Activated naive CD8-positive, alpha-beta T cell treated with anti-CD3 and anti-CD28 coated beads, Interleukin-2, amount 10 ng/mL, durations not matched to agents 7 days and 5 days (primary cell): ENCODE results near the gene VSTM2L. TPM values are rescaled to one million over a fixed set of nuclear protein-coding genes. Genes with fewer than 3 reads are reported as not detected.

ENCODE experiments used
- ATAC-seq: fragments of 150-1000 bp; cut with Tn5 transposase; one replicate; pipeline ENCODE4 v1.10.0; 2021; ENCODE audit warnings: low read depth, moderate library complexity
- POLR2A ChIA-PET: fragments of 350-600 bp; sonication (Branson Sonifier 250); formaldehyde crosslinking; loops from one replicate; lab custom pipeline; 2021; ENCODE audit warnings: antibody characterized with exemption; lab: Charles Lee
- DNase-seq: peaks from one replicate; pipeline ENCODE4 v3.0.0; 2021
- H3K27ac Mint-ChIP-seq: one replicate; pipeline ENCODE4 v1.8.0; 2022; ENCODE audit warnings: mild to moderate bottlenecking, mixed read lengths
- H3K27me3 Mint-ChIP-seq: one replicate; pipeline ENCODE4 v1.8.0; 2022; ENCODE audit warnings: mild to moderate bottlenecking, moderate library complexity, mixed read lengths
- H3K36me3 Mint-ChIP-seq: one replicate; pipeline ENCODE4 v1.8.0; 2021; ENCODE audit warnings: mild to moderate bottlenecking, mixed read lengths
- H3K4me1 Mint-ChIP-seq: one replicate; pipeline ENCODE4 v1.8.0; 2021; ENCODE audit warnings: mixed read lengths
- H3K4me3 Mint-ChIP-seq: one replicate; pipeline ENCODE4 v1.8.0; 2022; ENCODE audit warnings: mild to moderate bottlenecking, moderate library complexity, mixed read lengths
- H3K9me3 Mint-ChIP-seq: one replicate; pipeline ENCODE4 v1.8.0; 2021; ENCODE audit warnings: mixed read lengths
- total RNA-seq, 2 experiments: library from RNA; stranded (reverse); gene quantifications; one replicate each; pipeline ENCODE4 v1.2.3, GENCODE V29; 2021

The VSTM2L gene
- total RNA-seq, 2 experiments from 2014 or later = not detected

DNA sequence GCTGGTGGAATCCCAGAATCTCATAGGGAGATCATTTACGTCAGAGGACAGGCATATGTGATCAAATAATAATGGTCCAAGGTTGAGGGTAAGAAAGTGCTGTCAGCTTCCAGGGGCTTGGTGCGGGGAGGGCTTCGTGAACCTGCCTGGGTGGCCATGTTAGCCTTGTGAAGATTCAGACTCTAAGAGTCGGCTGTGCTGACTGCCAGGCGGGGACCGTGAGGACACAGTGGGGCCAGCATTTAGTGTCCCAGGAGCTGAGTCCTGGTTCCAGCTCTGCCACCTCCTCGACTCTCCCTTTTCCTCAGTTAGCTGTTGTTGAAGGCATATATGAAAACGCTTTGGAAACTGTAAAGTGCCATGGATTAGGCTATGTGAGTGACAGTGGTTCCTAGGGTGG lies 33.5 kb downstream of the VSTM2L start:
- Mint-ChIP-seq H3K4me3 (no peak overlapping the region), H3K27ac (no peak overlapping the region), H3K9me3 (no peaks in the 10 kb centered on the region), H3K4me1 (no peaks in the 10 kb centered on the region), H3K36me3 (no peaks in the 10 kb centered on the region), H3K27me3 (no peaks in the 10 kb centered on the region)
- POLR2A ChIA-PET = no interaction called here
- no peak for DNase-seq
- no peak for ATAC-seq

DNA sequence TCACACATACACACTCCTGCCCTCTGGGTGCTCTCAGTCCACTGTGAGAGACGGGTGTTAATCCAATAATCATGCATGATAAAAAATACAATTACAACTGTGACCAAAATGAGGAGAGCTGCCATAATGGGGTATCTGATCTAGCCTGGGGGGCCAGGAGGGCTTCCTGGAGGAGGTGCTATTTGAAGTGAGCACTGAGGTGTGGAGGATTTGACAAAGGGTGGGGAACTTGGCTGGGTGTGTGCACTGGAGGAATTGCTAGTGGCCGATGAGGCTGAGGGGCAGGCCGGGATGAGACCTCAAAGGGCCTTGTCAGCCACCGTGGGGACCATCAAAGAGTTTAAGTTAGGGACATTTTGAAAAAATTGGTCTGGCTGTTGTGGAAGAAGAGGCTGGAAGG lies 34.8 kb downstream of the VSTM2L start:
- Mint-ChIP-seq H3K27me3 (no peaks in the 10 kb centered on the region), H3K4me3 (no peak overlapping the region), H3K27ac (no peak overlapping the region), H3K9me3 (no peaks in the 10 kb centered on the region), H3K36me3 (no peaks in the 10 kb centered on the region), H3K4me1 (no peaks in the 10 kb centered on the region)
- DNase-seq = no peak
- ATAC-seq = no peak
- POLR2A ChIA-PET = no interaction called here

DNA sequence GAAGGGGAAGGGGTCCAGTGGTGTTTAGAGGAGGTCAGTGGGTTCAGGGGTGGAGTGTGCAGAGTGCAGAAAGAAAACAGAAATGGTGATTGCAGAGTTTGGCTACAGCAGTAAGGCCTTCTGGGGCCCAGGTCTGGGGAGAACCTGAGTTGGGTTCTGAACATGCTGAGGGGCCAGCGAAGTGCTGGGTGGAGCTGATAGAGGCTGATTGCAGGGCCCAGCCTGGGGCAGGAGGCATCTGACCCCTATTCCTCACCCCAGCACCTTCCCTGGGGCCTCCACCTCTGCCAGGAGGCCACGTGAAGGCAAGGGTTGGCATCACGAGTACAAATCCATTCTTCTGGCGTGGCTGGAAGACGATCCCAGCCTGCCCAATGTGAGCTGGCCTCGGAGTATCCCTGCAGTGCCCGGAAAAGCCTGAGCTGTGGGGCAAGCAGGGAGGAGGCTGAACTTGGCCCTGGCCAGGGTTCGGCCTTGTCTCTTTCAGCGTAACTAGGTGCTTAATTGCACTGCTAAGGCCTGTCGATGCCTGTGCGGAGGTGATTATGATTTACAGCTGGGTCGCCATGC lies 35.3 kb downstream of the VSTM2L start:
- no peak for ATAC-seq
- Mint-ChIP-seq H3K9me3 (no peaks in the 10 kb centered on the region), H3K4me3 (no peak overlapping the region), H3K4me1 (no peaks in the 10 kb centered on the region), H3K27ac (no peak overlapping the region), H3K27me3 (no peaks in the 10 kb centered on the region), H3K36me3 (no peaks in the 10 kb centered on the region)
- POLR2A ChIA-PET = no interaction called here
- no peak for DNase-seq

DNA sequence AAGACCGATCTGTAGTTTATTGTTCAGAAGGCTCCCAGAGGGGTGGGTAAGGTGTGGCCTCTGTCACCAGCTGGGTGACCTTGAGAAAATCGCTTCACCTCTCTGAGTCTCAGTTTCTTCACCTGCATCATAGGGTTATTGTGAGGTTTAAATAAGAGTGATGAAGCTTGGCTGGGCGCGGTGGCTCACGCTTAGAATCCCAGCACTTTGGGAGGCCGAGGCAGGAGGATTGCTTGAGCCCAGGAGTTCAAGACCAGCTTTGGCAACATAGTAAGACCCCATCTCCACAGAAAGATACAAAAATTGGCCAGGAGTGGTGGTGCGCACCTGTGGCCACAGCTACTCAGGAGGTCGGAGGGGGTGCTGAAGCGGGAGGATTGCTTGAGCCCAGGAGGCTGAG lies 36.0 kb downstream of the VSTM2L start:
- H3K4me1 Mint-ChIP-seq = no peaks in the 10 kb centered on the region
- H3K27ac Mint-ChIP-seq = no peak overlapping the region
- H3K36me3 Mint-ChIP-seq = no peaks in the 10 kb centered on the region
- ATAC-seq (no peak), DNase-seq (no peak)
- no peaks in the 10 kb centered on the region for H3K27me3 Mint-ChIP-seq
- no peaks in the 10 kb centered on the region for H3K9me3 Mint-ChIP-seq
- POLR2A ChIA-PET = no interaction called here
- no peak overlapping the region for H3K4me3 Mint-ChIP-seq

DNA sequence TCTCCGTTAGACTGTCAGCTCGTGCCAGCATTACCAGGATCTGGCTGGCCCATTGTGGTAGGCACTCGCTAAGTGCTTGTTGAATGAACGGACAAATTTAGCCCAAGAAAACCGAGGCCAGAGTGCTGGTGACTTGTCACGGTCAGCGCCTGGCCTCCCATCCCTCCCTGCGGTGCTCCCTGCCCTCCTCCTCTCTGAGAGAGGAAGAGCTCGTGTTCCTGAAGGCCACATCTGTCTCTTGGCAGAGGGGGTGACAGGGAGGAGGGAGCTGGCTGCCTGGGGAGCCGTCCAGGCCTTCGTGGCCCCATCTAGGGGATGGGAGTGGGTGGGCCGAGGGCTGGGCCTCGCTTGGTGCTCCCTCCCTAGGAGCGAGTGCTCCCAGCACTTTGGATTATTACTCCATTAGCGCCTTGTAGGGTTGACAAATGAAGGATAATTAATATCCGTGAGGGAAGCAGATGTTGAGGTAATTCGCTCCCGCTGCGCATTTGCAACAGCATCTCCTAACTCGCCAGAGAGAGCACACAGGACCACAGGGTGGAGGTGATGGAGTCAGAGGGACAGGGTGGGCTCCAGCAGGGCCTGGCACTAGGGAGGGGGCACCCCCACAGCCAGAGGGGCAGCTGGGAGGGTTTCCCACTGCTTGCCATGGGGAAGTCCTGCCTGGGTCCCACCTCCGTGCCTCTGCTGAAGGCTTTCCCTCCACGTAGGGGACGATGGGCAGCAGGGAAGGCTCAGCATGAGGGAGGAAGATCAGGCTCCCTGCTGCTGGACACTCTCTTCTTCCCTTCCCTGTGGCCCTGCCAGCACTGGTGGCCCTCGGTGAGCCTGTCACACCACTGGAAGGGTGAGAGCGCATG lies 37.0 kb downstream of the VSTM2L start:
- DNase-seq (no peak), ATAC-seq (no peak)
- no peaks in the 10 kb centered on the region for H3K27me3 Mint-ChIP-seq
- POLR2A ChIA-PET = no interaction called here
- H3K27ac Mint-ChIP-seq = no peak overlapping the region
- H3K4me1 Mint-ChIP-seq = no peaks in the 10 kb centered on the region
- H3K36me3 Mint-ChIP-seq = no peaks in the 10 kb centered on the region
- H3K4me3 Mint-ChIP-seq = no peak overlapping the region
- H3K9me3 Mint-ChIP-seq = no peaks in the 10 kb centered on the region

DNA sequence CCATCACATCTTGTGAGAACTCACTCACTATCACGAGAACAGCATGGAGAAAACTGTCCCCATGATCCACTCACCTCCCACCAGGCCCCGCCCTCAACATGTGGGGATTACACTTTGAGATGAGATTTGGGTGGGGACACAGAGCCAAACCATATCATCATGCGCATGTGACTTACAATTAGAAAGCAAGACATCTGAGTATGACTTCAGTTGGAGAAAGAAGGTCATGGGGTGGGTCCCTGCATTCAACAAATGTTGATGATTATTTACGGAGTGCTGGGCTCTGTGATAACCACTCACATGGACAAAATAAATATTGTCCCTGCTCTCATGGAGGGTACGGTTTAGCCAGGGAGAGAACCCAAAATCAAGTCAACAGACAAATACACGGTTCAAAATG lies 37.9 kb downstream of the VSTM2L start:
- Mint-ChIP-seq H3K4me1 (no peaks in the 10 kb centered on the region), H3K27me3 (no peaks in the 10 kb centered on the region), H3K4me3 (no peak overlapping the region), H3K36me3 (no peaks in the 10 kb centered on the region), H3K27ac (no peak overlapping the region), H3K9me3 (no peaks in the 10 kb centered on the region)
- DNase-seq (no peak), ATAC-seq (no peak)
- POLR2A ChIA-PET = no interaction called here

DNA sequence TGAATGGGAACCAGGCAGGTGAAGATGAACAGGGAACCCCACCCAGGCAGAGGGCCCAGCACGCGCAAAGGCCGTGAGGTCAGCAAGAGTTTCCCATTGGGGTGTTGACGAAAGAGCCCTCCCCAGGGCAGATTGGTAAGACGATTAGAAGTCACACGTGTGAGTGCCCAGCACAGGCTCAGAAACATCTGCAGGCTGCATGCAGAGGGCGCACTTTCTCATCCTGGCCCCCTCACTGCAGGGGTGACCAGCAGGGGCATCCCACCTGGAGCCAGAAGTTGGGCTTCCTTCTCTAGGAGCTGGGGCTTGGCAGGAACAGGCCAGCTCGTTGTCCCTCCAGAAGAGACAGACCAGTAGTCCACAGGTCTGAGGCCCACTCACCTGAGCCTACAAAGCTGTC lies 38.4 kb downstream of the VSTM2L start:
- Mint-ChIP-seq H3K4me1 (no peaks in the 10 kb centered on the region), H3K9me3 (no peaks in the 10 kb centered on the region), H3K4me3 (no peak overlapping the region), H3K27ac (no peak overlapping the region), H3K36me3 (no peaks in the 10 kb centered on the region), H3K27me3 (no peaks in the 10 kb centered on the region)
- POLR2A ChIA-PET = no interaction called here
- no peak for DNase-seq
- no peak for ATAC-seq

DNA sequence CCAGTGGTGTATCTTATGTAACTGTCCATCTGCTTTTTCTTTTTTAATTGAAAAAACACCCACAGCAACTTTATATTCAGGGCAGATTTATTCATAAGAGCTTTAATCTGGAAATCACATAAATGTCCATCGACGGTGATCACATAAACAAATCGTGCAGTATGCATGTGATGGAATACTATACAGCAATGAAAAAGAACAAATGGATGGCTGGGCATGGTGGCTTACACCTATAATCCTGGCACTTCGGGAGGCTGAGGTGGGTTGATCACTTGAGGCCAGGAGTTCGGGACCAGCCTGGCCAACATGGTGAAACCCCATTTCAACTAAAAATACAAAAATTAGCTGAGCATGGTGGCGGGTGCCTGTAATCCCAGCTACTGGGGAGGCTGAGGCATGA lies 39.1 kb downstream of the VSTM2L start:
- Mint-ChIP-seq H3K4me3 (no peak overlapping the region), H3K9me3 (no peaks in the 10 kb centered on the region), H3K27me3 (no peaks in the 10 kb centered on the region), H3K4me1 (no peaks in the 10 kb centered on the region), H3K27ac (no peak overlapping the region), H3K36me3 (no peaks in the 10 kb centered on the region)
- no peak for DNase-seq
- no peak for ATAC-seq
- POLR2A ChIA-PET = no interaction called here

DNA sequence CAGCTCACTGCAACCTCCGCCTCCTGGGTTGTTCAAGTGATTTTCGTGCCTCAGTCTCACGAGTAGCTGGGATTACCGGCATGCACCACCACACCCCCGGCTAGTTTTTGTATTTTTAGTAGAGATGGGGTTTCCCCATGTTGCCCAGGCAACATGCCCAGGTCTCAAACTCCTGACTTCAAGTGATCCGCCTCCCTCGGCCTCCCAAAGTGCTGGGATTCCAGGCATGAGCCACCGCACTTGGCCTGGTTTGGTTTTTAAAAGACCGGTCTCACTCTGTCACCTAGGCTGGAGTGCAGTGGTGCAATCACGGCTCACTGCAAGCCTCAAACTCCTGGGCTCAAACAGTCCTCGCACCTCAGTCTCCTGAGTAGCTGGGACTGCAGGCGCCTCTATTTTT lies 40.1 kb downstream of the VSTM2L start:
- no peaks in the 10 kb centered on the region for H3K36me3 Mint-ChIP-seq
- POLR2A ChIA-PET = interaction anchor here (0.6 kb wide), 1 partner anchor 110 kb away, joined by 13 read pairs; no protein-coding TSS in a partner anchor
- H3K4me3 Mint-ChIP-seq = no peak overlapping the region
- no peaks in the 10 kb centered on the region for H3K4me1 Mint-ChIP-seq
- no peaks in the 10 kb centered on the region for H3K27me3 Mint-ChIP-seq
- no peak overlapping the region for H3K27ac Mint-ChIP-seq
- H3K9me3 Mint-ChIP-seq = no peaks in the 10 kb centered on the region
- DNase-seq = no peak
- no peak for ATAC-seq

DNA sequence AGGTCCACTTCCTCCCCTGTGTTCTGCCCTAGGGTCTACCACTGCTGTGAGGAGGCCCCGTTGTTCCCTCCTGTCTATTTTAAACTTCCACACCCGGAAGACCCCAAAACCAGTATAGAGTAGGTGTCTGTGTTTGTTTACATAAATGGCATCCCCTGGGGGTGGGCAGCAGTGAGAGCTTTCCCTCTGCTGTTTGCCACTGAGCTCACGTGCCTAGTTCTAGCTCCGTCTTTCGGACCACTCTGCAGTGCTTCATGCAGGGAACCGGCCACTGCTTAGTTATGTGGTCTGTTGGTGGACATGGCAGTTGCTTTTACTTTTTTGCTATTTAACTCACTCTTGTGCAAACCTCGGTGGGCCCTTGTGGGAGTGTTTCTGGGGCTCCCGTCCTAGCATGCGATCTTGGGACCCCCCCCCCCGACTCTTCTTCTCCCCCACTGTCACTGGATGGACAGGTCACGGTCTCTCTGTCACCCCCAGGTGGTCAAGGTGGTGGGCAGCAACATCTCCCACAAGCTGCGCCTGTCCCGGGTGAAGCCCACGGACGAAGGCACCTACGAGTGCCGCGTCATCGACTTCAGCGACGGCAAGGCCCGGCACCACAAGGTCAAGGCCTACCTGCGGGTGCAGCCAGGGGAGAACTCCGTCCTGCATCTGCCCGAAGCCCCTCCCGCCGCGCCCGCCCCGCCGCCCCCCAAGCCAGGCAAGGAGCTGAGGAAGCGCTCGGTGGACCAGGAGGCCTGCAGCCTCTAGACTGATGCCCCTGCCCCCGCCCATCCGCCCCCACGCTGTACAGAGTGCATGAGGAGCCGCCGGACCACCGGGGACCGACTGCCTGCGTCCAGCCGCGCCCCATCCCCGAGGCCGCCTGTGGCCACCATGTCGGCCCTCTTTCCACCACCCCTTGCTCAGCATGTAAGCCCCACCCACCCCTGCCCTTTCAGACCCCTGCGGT lies 40.9 kb downstream of the VSTM2L start:
- DNase-seq (no peak), ATAC-seq (no peak)
- Mint-ChIP-seq H3K4me3 (no peak overlapping the region), H3K36me3 (no peaks in the 10 kb centered on the region), H3K27ac (no peak overlapping the region), H3K27me3 (no peaks in the 10 kb centered on the region), H3K9me3 (no peaks in the 10 kb centered on the region), H3K4me1 (no peaks in the 10 kb centered on the region)
- POLR2A ChIA-PET = interaction anchor here (0.6 kb wide), 1 partner anchor 109 kb away, joined by 13 read pairs; no protein-coding TSS in a partner anchor

DNA sequence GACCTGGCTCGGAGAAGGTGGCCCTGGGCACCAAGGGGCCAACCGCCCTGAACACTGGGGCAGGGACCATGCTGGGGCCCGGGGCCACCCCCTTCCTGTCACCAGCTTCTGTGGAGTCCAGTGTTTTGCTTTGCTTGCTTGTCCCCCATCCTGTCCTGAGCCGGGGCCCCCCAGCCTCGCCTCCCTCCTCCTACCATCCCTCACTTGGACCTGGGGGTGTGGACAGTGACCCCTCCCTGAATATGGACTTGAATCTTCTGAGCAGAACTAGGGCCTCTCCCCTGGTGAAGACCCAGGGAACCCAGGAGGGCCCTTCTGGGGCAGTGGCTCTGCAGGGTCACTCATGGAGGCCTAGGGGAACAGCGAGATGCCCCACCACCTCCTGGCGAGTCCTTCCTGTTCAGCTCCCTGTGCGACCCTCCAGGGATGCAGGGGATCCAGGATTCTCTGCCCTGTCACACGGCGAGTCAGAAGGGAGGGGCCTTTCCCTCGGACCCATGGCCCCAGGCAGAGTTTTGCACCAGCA lies 41.6 kb downstream of the VSTM2L start:
- no peaks in the 10 kb centered on the region for H3K9me3 Mint-ChIP-seq
- H3K4me1 Mint-ChIP-seq = no peaks in the 10 kb centered on the region
- POLR2A ChIA-PET = no interaction called here
- DNase-seq (no peak), ATAC-seq (no peak)
- no peaks in the 10 kb centered on the region for H3K27me3 Mint-ChIP-seq
- no peak overlapping the region for H3K27ac Mint-ChIP-seq
- H3K4me3 Mint-ChIP-seq = no peak overlapping the region
- no peaks in the 10 kb centered on the region for H3K36me3 Mint-ChIP-seq

DNA sequence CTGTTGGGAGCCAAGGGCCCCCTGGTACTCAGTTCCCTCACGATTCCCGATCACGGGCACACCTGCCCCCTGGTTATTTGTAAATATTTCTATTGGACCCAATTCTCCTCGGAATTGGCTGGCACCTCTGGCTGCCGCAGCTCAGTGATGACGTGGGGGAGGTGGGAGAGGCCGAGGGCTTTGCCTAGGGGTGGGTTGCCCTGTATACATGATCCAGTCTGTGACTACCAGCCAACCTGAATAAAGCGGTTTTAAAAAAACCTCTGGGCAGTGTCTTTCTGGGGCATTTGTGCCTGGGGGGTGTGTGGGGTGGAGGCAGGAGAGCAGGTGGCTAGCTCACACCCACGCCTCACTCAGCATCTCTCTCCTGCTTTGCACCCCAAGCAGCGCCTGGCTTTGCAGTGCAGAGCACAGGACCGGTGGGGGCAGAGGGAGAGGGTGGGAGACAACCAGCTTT lies 42.2 kb downstream of the VSTM2L start:
- Mint-ChIP-seq H3K9me3 (no peaks in the 10 kb centered on the region), H3K27me3 (no peaks in the 10 kb centered on the region), H3K4me3 (no peak overlapping the region), H3K36me3 (no peaks in the 10 kb centered on the region), H3K27ac (no peak overlapping the region), H3K4me1 (no peaks in the 10 kb centered on the region)
- no peak for ATAC-seq
- DNase-seq = no peak
- POLR2A ChIA-PET = no interaction called here

DNA sequence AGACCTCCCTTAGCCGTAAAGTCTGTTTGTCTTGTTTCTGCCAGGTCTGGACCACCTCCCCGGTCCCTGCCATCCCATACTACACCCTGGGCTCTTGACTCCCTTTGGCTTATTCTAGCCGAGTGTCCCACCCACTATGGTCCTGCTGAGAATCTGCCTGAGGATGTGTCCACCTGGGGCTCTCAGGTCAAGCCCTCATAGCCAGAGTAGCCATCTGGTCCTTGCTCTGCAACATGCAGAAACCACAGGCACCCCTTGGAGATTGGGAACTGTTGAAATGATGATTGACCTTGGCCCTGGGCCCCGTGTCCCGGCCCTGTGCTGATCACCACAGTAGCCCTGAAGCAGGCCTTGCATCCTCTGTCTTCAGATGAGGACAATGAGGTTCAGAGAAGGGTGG lies 44.0 kb downstream of the VSTM2L start:
- DNase-seq (no peak), ATAC-seq (no peak)
- Mint-ChIP-seq H3K36me3 (no peaks in the 10 kb centered on the region), H3K9me3 (no peaks in the 10 kb centered on the region), H3K4me3 (no peak overlapping the region), H3K27me3 (no peaks in the 10 kb centered on the region), H3K27ac (no peak overlapping the region), H3K4me1 (no peaks in the 10 kb centered on the region)
- POLR2A ChIA-PET = no interaction called here
